Omental fat pad (tissue), 4 donors: ENCODE data around the gene ARHGAP27. TPM values are rescaled to one million over a fixed set of nuclear protein-coding genes. Genes with fewer than 3 reads are reported as not detected.

Source experiments
- ATAC-seq: fragments of 150-250 bp; one replicate; pipeline ENCODE4 v1.9.1; 2016; ENCODE audit warnings: mild to moderate bottlenecking, moderate library complexity; ENCODE audit not compliant: low FRiP score
- DNase-seq: peaks from one replicate; pipeline ENCODE4 v3.0.0-alpha.2; 2019; ENCODE audit warnings: low spot score
- CTCF ChIP-seq, 3 donors: fragments of 450-650 bp; IDR thresholded peaks; one replicate each; pipeline ENCODE4 v1.5.1; 2016 to 2017; ENCODE audit warnings: antibody characterized with exemption in 3 of 3, mild to moderate bottlenecking in 3 of 3, moderate library complexity in 2 of 3
- total RNA-seq, 4 donors: library from RNA; depleted of rRNA; stranded (reverse); fragments of >200 nt; gene quantifications; one replicate each; pipeline ENCODE4 v1.1.0, GENCODE V29; 2016

Gene ARHGAP27
- total RNA-seq, 4 donors from 2014 or later = 13.4 to 52.5 (median 23.7) TPM

DNA sequence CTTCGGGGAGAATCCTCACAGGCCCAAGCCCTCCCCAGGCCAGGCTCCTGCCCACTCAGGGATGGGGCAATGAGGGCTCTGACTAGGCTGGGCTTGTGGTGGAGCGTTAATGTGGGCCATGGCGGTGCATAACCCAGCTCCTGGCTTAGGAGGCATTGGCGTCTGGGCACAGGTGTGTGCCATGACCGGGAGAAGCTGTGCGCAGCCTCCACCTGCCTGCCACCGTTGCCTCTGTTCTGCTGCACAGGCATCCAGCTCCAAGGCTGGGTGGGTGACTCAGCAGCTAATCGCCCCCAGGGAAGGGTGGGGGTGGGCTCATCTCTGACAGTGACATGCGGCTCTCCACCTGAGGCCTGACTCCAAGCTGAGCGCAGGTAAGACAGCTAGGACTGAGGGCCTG is 3.5 kb upstream of the ARHGAP27 start:
- no peak for TF ChIP-seq CTCF (IDR thresholded peaks at IDR 0.05)
- DNase-seq = no peak
- ATAC-seq = no peak

DNA sequence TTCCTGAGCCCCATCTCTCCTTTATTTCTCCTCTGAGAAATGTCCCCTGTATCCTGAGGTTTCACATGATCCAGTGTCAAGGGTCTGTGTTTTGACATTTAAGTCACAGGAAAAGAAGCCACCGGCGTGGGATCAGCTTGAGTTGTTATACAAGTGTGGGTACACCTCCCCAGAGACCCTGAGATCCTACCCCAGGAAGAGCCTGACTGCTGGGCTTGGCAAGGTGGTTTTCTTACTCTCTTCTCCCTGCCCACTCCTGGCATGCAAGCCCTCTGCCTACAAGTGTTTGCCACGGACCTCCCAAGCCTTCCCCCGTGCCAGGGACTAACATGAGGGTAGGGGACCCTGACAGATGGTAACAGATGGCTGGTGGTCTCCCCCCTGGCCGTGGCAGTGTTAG is 2.8 kb upstream of the ARHGAP27 start:
- no peak for ATAC-seq
- no peak for DNase-seq
- no peak for TF ChIP-seq CTCF (IDR thresholded peaks at IDR 0.05)

- no peak for ATAC-seq
- no peak for TF ChIP-seq CTCF (IDR thresholded peaks at IDR 0.05)
- DNase-seq = no peak
Measured at GRCh38 chr17:45433159-45433535, 477 bp upstream of the ARHGAP27 start.

DNA sequence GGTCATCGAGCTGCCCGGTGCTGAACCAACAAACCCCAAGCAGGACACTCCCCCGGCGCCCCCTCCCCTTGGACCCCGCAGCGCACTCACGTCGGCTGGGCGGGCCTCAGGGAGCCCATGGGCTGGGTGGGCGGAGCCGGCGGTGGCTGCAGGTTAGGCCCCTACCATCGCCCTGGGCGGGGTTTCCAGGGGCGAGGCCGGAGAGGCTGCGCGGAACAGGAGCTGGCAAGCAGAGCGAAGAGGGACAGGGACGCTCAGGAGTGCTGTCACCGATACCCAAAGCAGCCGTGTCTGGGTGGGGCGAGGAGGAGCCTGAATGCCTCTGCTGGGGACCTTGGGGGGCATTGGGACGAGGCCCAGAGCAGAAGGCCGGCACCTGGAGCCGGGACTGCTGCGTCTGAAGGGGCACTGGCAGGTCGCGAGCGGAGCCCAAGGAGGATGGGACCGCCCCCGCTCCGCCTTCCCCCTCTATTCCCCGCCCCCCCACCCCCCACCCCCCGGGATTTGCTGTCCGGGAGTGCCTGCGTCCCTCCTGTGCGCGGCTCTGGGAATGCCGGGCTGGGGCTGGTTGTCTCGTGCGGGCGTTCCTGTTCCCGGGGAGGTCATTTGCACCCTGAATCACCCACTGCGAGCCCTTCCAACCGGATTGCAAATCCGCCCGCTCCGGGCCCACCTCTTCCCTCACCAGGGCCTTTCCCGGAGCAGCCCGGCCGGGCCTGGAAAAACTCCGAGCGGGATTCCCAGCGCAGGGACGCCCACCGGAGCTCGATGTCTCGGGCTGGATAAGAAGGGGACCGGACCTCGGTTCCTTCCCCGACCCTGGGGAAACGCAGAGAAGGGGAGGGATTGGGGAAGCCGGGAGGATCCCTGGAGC is 902 bp downstream of the ARHGAP27 start:
- TF ChIP-seq CTCF (IDR thresholded peaks at IDR 0.05) = no peak
- ATAC-seq = peak; percentile 37
- no peak for DNase-seq

DNA sequence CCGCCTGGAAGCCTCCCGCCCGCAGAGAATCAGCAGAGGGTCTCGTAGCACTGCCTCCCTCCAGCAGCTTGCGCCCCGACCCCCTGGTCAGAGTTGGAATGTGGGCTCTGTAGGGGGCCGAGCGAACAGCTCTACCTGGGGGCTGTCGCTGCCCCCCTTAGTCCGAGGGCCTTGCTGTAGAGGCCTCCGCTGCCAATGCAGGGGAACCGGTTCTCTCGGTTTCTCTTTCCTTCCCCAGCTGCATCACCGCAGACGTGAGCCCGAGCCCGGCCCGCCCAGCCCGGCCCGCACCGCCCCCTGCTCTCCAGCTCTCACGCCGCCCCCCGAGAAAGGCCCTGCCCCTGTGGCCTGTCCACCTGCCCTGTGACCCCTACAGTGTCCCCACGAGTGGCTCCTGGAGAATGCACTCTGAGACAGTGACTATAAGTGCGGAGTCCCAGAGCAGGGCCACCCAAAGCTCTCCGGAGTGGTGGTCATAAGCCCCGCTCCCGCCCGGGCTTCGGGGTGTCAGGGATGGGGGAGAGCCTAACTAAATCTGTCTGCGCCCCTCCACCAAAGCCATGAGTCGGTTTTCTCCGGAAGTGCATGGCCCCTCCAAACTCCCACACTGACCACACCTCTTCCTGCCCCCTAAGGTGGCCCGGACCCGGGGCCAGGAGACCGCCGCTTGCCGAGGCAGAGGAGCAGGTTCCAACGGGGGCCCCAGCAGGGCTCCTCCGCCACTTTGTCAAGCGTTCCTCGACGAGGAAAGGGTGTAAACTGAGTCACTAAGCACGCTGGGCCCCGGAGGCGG is 1.7 kb downstream of the ARHGAP27 start:
- DNase-seq = no peak
- ATAC-seq = peak; percentile 17
- no peak for TF ChIP-seq CTCF (IDR thresholded peaks at IDR 0.05)

- DNase-seq (no peak), ATAC-seq (no peak)
- TF ChIP-seq CTCF (IDR thresholded peaks at IDR 0.05) = no peak
Measured at GRCh38 chr17:45430006-45430737, 2.5 kb downstream of the ARHGAP27 start.
